IMR-90 (cell line): ENCODE measurements around the gene KLHL40.

Experiments used
- BHLHE40 ChIP-seq: fragments of 150-350 bp; IDR thresholded peaks from 2 replicates; pipeline ENCODE4 v1.6.1; 2016; ENCODE audit warnings: mild to moderate bottlenecking, low read depth, low read length
- CHD1 ChIP-seq: IDR thresholded peaks from 2 replicates; pipeline ENCODE4 v1.6.1; 2012; ENCODE audit warnings: low read depth, low read length, improper control_type of control experiment
- CTCF ChIP-seq: conservative IDR thresholded peaks from 2 replicates; pipeline ENCODE4 v1.5.1; 2012; ENCODE audit warnings: mild to moderate bottlenecking, low read depth, low read length, improper control_type of control experiment
- MAZ ChIP-seq: IDR thresholded peaks from 2 replicates; pipeline ENCODE4 v1.6.1; 2012; ENCODE audit warnings: low read depth, mild to moderate bottlenecking, low read length, improper control_type of control experiment, moderate library complexity, borderline replicate concordance
- MXI1 ChIP-seq: IDR thresholded peaks from 2 replicates; pipeline ENCODE4 v1.6.1; 2012; ENCODE audit warnings: low read depth, mild to moderate bottlenecking, low read length, moderate library complexity, borderline replicate concordance
- POLR2A ChIP-seq: IDR thresholded peaks from 2 replicates; pipeline ENCODE4 v1.6.1; 2012; ENCODE audit warnings: mild to moderate bottlenecking, low read depth, low read length
- RAD21 ChIP-seq: IDR thresholded peaks from 2 replicates; pipeline ENCODE4 v1.6.1; 2012; ENCODE audit warnings: low read length, improper control_type of control experiment
- RCOR1 ChIP-seq: IDR thresholded peaks from 2 replicates; pipeline ENCODE4 v1.6.1; 2012; ENCODE audit warnings: mild to moderate bottlenecking, low read length, improper control_type of control experiment; ENCODE audit not compliant: insufficient replicate concordance
- SMC3 ChIP-seq: fragments of 150-350 bp; IDR thresholded peaks from 2 replicates; pipeline ENCODE4 v1.6.1; 2016; ENCODE audit warnings: low read depth, mild to moderate bottlenecking, antibody characterized with exemption, low read length, moderate library complexity

GRCh38 chr3:42696356-42697288 lies 11.3 kb downstream of the KLHL40 start:
- no peak for TF ChIP-seq CHD1
- TF ChIP-seq MXI1, result no peak
- no peak for TF ChIP-seq RAD21
- no peak for TF ChIP-seq POLR2A
- no peak for TF ChIP-seq CTCF
- TF ChIP-seq RCOR1, result no peak
- TF ChIP-seq MAZ, result no peak
- TF ChIP-seq SMC3, result no peak
- no peak for TF ChIP-seq BHLHE40
